Gastrocnemius medialis (tissue), 4 donors: Measurements from ENCODE around the gene STK35.

Source experiments
- POLR2A ChIP-seq, 2 donors: fragments of 450-650 bp; IDR thresholded peaks; one replicate each; pipeline ENCODE4 v1.6.1; 2017; ENCODE audit warnings: antibody characterized with exemption in 2 of 2, mild to moderate bottlenecking in 2 of 2, moderate library complexity in 2 of 2
- TF ChIP-seq, protein P1 (sequence below), 5 experiments: fragments of 450-650 bp in 3 of 5; fragments of 200-600 bp in 2 of 5; sonication (generic) in 2 of 5; IDR thresholded peaks in 4 of 5; conservative IDR thresholded peaks in 1 of 5; 1 replicate in 4 of 5; 2 replicates in 1 of 5; pipeline ENCODE4 v1.5.1; 2016 to 2019; ENCODE audit warnings: antibody characterized with exemption in 5 of 5, mild to moderate bottlenecking in 3 of 5, moderate library complexity in 3 of 5

DNA sequence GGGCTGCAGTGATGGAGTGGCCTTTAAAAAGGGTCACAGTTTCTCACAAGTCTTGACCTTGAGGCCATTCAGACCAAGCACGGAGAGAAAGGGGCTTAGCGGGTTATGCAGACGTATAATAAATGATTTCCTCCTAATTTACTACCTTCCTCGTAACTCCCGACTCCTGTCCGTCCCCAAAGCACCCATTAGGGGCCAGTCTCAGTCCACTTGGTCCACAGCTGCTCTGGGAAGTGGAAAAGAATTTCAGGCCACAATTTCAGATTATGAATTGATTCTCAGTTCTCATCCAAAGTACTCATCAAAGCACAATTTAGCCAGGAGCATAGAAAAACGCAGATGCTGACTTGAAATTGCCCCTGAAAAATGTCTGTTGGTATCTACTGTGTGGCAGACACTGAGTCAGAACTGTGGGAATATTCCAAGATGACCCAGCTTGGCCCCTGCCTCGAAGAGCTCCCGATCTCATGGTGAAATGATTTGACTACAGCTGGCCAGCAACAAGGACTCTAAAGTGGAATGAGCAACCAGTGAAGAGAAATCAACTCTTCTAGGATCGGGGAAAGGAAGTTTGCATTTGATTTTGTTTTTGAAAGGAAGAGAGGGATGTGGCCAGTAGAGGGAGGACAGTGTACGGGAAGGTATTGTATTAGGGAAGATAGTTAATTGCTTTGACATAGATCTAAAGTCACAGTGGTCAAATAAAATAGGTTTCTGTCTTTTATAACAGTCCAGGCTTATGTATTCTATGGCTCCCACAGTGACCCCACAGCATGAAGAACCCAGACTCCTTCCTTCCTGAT lies 15.2 kb upstream of the STK35 start:
- TF ChIP-seq, protein P1, sequence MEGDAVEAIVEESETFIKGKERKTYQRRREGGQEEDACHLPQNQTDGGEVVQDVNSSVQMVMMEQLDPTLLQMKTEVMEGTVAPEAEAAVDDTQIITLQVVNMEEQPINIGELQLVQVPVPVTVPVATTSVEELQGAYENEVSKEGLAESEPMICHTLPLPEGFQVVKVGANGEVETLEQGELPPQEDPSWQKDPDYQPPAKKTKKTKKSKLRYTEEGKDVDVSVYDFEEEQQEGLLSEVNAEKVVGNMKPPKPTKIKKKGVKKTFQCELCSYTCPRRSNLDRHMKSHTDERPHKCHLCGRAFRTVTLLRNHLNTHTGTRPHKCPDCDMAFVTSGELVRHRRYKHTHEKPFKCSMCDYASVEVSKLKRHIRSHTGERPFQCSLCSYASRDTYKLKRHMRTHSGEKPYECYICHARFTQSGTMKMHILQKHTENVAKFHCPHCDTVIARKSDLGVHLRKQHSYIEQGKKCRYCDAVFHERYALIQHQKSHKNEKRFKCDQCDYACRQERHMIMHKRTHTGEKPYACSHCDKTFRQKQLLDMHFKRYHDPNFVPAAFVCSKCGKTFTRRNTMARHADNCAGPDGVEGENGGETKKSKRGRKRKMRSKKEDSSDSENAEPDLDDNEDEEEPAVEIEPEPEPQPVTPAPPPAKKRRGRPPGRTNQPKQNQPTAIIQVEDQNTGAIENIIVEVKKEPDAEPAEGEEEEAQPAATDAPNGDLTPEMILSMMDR (IDR thresholded peaks at IDR 0.05 in 4 of 5, conservative IDR thresholded peaks at IDR 0.05 in 1 of 5), result no peak
- TF ChIP-seq POLR2A (IDR thresholded peaks at IDR 0.05), result no peak
